GM20000 (cell line): ENCODE data around the gene TTC31.

ENCODE experiments used
- DNase-seq: peaks from one replicate; pipeline ENCODE4 v3.0.0; 2012; ENCODE audit warnings: low spot score
- CTCF ChIP-seq: IDR thresholded peaks from 2 replicates; pipeline ENCODE4 v1.5.1; 2012; ENCODE audit warnings: mild to moderate bottlenecking, control low read depth; ENCODE audit errors: extremely low read depth, missing control alignments

The TTC31 gene

GRCh38 chr2:74535440-74535965 is 52.6 kb downstream of the TTC31 start:
- no peak for TF ChIP-seq CTCF
- DNase-seq, result no peak

GRCh38 chr2:74536166-74536950 is 53.5 kb downstream of the TTC31 start:
- TF ChIP-seq CTCF, result no peak
- no peak for DNase-seq

- DNase-seq, result no peak
- no peak for TF ChIP-seq CTCF
Observed at GRCh38 chr2:74537140-74537539, 54.3 kb downstream of the TTC31 start.

- TF ChIP-seq CTCF, result no peak
- peak; percentile 59 for DNase-seq
Observed at GRCh38 chr2:74538881-74539339, 56.0 kb downstream of the TTC31 start.

DNA sequence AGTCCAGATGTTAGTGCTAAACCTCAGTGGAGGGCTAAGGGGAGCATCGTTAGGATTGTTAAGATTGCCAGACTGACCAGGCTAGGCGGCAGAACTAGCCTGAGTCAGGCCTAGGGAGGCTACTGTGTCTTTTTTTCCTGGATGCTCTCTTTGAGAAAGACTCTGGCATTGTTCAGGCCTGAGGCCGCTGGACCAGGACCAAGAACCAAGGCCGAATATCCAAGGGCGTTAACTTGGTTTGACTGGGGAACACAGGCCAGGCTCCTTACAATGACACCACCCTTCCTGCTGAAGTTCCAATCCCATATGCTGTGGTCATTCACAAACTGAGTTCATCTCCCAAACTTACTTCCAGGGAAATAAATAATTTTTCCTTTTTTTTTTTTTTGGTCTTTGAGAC is 57.4 kb downstream of the TTC31 start:
- no peak for TF ChIP-seq CTCF
- no peak for DNase-seq

- no peak for TF ChIP-seq CTCF
- DNase-seq, result no peak
Observed at GRCh38 chr2:74542978-74543377, 60.1 kb downstream of the TTC31 start.
